IPS-NIHi7 (cell line): ENCODE measurements around the gene KRT2.

ENCODE experiments used
- DNase-seq: peaks from one replicate; pipeline ENCODE4 v3.0.0; 2012; ENCODE audit warnings: mixed read lengths; ENCODE audit errors: extremely low spot score

The KRT2 gene

GRCh38 chr12:52616680-52617402 lies 35.2 kb downstream of the KRT2 start:
- no peak for DNase-seq

DNA sequence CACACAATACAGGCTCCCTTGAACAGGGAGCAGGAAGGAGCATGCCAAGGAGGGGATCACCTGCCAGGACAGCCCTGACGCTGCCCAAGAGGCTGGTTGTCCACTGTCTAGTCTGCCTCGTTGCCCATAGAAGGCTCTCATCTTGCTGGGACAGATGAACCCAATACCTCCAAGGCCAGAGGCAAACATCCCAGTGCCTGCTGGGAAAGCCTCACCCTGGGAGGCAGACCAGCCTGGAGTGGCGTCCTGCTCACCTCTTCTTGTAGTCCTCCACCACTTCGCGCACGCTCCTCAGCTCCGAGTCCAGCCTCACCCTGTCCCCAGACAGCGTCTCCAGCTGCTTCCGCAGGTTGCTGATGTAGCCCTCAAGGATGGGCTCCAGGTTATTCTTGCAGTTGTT lies 36.1 kb downstream of the KRT2 start:
- DNase-seq, result no peak

- DNase-seq, result no peak
Observed at GRCh38 chr12:52615208-52615868, 36.7 kb downstream of the KRT2 start.

DNA sequence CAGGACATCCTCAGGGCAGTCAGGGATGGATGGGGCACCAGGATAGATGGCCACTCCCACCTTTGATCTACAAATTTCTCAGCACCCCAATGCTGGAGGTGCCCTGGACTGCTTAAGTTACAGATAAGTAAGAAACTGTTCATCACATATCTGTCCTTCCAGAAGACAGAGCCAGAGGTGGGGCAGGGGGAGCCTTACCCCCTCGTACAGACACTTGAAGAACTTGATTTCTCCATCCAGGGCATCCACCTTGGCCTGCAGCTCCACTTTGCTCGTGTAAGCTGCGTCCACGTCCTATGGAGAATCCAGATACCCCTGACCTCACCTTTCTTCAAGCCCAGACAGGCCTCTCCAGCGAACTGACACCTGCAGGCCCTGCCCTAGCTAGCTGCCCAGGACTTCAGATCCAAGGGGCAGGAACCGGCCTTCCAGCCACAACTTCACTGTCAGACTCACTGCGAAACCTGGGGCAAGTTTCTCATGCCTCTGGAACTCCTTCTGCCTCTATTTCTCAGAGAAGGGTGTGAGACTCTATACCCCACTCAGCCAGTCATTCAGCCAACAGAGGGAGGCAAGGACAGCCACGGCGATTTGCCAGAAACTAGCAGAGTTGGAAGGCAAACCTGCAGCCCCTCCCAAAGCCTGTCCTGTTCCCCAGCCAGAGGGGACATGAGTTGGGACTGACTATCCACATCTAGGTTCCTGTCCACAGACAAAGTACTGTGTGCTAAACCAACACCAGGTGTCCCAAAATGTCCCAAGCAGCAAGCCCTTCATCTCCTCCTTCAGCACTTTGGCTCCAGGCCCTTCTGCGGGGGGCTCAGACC lies 37.4 kb downstream of the KRT2 start:
- DNase-seq, result no peak

DNA sequence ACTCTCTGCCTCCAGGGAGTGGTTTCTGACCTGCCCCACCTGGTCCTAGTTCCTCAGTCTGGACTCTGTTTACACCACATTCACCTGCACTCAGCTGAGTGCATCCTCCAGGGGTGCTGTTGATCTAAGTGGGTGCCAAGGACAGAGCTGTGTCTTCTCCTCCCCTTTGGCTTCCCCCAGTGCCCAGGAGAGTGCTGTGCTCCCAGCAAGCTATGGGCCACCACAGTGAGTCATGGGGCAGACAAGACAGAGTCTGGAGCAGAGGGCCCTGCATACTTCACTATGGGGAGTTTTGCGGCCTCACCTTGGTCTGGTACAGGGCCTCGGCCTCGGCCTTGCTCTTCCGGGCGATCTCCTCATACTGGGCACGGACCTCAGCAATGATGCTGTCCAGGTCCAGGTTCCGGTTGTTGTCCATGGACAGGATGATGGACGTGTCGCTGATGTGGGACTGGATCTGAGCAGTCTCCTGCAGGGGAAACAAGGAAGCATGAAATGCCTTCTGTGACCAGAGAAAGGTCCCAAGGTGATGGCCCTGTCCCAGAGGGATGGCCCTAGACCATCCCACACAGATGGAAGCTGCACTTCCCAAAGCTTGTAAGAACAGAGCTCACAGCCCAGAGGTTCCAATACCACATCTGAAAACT lies 38.5 kb downstream of the KRT2 start:
- no peak for DNase-seq

DNA sequence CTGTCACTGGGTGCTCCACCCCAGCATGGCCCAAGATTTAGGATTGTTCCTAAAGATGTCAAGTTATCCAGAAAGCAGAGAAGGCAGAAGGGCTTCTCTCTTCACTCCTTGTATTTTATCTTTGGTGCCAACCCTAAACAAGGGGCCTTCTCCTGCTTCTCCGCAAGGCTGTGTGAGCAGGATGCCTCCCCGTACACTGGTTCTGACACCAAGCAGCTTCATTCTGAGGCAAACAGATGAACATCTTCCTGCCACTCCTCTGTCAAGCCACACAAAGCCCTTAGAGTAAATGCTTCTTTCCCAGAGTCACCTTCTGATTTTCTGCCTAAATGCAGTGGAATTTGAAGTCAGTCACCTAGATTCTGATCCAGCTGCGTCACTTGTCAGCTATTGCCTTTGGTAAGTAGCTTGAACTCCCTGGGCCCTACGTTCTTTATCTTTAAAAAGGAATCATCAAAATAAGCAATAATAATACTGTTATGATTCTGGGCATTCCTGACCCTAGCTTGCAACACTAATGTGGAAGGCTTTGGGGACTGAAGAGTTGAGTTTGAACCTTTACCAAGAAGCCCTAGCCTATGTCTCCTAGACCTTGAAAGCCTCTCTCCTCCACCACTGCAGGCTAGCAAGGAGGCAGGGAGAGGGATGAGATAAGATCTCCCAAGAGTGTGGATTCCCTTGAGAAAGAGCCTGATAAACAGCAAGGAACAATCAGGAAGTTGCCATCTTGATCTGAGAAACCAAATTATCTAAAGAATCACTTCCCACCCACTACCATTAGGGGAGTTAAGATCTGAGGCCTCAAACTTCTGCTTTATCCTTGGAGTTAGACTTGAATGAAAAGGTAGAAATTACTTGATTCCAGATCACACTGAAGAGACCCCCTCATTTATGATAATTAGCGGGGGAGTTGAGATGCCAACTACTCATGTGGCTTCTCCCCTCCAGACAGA lies 39.3 kb downstream of the KRT2 start:
- no peak for DNase-seq

DNA sequence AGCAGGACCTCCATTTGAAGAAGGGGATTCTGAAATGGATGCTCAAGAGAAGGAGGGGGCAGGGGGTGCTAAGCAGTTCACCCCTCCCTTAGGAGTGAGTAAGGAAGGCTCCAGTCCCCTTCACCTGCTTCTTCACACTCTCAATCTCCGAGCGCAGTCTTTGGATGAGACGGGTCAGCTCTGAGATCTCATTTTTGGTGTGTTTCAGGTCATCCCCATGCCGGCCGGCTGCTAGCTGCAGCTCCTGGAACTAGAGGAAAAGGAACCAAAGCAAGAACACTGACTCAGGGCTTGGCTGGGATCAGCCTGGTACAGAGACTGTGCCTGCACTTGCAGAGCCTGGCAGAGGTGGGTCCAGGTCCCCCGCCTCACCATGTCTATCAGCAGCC lies 40.9 kb downstream of the KRT2 start:
- no peak for DNase-seq

DNA sequence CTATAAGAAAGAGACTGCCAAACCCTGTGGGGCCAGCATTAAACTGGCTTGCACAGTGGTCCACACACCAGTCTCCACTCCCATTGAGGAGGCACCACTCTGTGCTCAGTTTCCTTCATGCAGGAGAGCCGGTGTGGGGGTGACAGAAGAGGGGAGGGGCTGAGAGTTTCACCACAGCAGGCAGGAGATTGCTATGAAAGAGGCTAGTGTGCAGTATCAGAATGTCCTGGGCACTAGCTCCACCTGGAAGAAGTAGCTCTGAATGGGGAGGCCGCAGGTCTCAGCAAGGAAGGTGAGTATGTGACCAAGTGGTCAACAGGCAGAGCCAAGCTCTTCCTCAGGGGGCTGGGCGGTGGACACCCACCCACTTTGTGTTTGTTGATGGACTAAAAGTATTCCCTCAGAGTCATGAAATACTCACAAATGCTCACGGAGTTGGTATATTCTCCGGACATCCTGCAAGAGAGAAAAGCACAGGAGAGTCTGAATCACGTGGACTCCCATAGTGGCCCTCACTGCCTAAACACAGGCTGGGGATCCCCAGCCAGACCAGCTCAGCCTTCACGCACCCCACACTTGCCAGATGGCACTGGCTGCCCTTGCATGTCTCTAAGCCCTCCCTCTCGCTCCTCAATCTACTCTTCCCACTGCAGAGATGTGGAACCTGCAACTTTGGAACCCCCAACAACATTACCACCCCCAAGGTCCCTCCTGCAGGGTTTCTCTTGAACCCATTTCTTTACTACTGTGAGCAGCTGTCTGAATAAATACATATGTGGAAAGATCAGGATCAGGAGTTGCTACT lies 43.0 kb downstream of the KRT2 start:
- DNase-seq, result no peak

DNA sequence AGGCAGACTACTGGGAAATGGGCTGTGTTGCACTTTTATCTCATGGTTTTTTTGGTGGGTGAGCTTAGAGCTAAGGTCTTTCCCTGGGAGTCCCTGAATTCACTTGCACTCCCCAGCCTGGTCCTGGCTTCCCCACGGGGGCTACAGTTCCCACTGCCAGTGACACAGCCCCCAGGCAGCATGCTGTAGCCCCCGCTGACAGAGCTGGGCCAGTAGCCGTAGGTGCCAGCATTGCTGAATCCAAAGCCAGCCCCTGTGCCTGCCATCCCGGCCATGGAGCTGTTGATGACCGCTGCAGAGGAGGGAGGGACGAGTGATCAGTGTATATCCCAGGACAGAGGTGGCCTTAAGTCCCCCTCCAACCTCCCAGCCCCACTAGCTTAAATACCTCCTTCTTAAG lies 43.9 kb downstream of the KRT2 start:
- DNase-seq, result no peak

DNA sequence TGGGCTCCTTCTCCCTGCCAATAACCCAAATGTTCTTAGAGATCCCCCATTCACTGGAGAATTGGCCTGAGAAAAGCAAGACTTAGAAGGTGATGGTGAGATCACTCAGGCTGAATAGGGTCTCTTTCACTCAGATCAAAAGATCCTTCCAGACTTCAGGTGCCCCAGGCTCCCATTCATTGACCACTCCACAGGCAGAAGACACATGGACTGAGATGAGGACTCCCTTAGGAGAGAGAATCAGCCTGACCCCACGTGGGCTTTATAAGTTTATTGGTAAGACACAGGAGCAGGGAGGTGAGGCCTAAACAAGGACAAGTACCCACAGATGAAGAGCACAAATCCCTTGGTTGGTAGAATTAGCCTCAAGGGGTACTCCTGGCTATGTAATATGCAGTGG lies 44.7 kb downstream of the KRT2 start:
- DNase-seq, result no peak

GRCh38 chr12:52606581-52607218 lies 45.3 kb downstream of the KRT2 start:
- DNase-seq, result no peak

DNA sequence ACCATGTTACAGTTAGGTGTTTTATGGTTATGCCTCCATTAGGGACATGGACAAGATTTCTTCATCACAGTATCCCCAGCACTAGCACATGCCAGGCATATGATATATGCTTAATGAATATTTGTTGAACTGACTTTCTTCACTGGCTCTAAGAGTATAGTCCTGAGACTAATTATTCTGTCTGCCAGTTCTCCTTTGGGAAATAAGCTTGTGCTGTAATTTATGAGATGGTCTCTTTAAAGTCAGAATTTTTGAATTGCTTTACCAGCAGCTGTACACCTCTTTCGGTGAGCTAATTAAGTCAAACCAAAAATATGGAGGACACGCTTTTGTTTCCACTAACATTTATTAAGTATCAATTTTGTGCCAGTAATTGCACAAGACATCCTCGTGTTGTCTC lies 45.9 kb downstream of the KRT2 start:
- no peak for DNase-seq

- no peak for DNase-seq
Observed at GRCh38 chr12:52605542-52605941, 46.5 kb downstream of the KRT2 start.

DNA sequence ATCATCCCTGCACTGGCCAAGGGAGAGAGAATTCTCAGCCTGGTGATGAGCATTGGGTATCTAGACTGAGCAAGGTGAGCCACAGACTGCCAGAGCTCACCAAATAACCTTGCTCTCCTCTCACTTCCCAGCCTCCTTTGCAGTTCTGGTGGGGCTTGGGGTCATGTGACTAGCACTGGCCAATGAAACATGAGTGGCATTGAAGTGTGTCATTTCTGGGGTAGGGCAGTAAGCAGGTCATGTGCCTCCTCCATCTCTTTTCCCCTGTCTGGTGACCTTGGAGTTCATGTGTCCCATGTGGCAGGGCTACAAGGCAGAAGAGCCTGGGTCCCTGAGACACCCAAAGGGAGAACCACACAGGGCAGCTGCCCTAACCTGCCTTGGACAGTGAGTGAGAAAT lies 47.2 kb downstream of the KRT2 start:
- DNase-seq, result no peak

GRCh38 chr12:52603314-52603713 lies 48.7 kb downstream of the KRT2 start:
- no peak for DNase-seq

GRCh38 chr12:52602552-52602951 lies 49.5 kb downstream of the KRT2 start:
- no peak for DNase-seq

- DNase-seq, result no peak
Observed at GRCh38 chr12:52601671-52602070, 50.3 kb downstream of the KRT2 start.

GRCh38 chr12:52600941-52601481 lies 51.0 kb downstream of the KRT2 start, which contains the start of gene KRT72:
Gene KRT72 (minus strand): TSS chr12:52601463. CDS start chr12:52601452, 11 bp downstream.
- DNase-seq, result no peak

DNA sequence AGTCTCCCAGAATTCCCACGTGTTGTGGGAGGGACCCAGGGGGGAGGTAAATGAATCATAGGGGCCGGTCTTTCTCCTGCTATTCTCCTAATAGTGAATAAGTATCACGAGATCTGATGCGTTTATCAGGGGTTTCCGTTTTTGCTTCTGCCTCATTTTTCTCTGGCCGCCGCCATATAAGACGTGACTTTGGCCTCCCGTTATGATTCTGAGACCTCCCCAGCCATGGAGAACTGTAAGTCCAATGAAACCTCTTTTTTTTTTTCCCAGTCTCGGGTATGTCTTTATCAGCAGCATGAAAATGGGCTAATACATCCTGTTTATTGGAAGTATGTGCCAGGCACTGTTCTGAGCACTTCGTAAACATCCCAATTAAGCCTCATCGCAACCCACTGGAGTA lies 51.5 kb downstream of the KRT2 start:
- no peak for DNase-seq
